Astrocyte of the cerebellum (primary cell): ENCODE measurements around the gene NTM.

Experiments used
- DNase-seq: peaks from one replicate; pipeline ENCODE4 v3.0.0-alpha.2; 2011; ENCODE audit warnings: low read depth
- H3K4me3 ChIP-seq: 2 replicates; pipeline ENCODE4 v1.5.1; 2011; ENCODE audit warnings: mild to moderate bottlenecking, low read depth, low read length, moderate library complexity
- in situ Hi-C: cut with HindIII; loops from 2 replicates; pipeline ENCODE4 v1.10.0; 2017; ENCODE audit warnings: low sequenced_read_pairs
- TF ChIP-seq, protein P1 (sequence below): IDR thresholded peaks from 2 replicates; pipeline ENCODE4 v1.5.1; 2012; ENCODE audit warnings: low read length, low read depth, moderate library complexity, mild to moderate bottlenecking; ENCODE audit errors: missing control alignments

The NTM gene

DNA sequence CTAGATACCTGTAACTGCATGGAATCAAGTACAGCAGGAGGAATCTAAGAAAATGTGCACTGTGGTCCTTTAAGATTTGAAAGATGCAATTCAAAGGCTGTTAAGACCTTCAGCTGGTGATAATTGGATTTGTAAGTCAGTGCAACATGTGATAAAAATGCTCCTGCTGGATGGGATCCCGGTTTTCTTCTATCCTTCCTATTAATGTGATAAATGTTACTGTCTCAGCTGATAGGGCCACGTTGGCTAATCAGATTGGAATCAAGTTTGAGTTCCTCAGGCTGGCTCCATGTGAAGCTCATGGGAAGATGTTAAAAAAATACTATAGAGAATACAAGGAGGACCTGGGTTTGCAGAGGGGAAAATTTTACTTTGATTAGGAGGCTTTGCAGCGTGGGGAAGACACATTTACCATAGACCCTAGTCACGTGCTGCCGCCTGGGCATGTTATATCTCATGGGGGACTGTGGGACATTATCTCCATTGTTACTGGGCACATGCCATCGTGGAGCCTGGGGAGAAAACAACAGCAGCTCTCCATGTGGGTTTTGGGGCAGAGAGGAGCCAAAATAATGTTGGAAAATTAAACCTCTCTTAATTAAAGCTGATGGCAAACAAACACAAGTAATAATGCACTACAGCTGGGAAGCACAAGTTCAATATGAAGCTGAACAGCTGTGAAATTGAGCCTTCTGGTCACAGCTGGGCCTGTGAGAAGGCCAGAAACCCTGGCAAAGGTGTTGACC, 652.5 kb downstream of the NTM start:
- DNase-seq, result peak; percentile 8
- TF ChIP-seq, protein P1, sequence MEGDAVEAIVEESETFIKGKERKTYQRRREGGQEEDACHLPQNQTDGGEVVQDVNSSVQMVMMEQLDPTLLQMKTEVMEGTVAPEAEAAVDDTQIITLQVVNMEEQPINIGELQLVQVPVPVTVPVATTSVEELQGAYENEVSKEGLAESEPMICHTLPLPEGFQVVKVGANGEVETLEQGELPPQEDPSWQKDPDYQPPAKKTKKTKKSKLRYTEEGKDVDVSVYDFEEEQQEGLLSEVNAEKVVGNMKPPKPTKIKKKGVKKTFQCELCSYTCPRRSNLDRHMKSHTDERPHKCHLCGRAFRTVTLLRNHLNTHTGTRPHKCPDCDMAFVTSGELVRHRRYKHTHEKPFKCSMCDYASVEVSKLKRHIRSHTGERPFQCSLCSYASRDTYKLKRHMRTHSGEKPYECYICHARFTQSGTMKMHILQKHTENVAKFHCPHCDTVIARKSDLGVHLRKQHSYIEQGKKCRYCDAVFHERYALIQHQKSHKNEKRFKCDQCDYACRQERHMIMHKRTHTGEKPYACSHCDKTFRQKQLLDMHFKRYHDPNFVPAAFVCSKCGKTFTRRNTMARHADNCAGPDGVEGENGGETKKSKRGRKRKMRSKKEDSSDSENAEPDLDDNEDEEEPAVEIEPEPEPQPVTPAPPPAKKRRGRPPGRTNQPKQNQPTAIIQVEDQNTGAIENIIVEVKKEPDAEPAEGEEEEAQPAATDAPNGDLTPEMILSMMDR, result no peak
- no peak overlapping the region for H3K4me3 ChIP-seq
- in situ Hi-C loops, result no loop called here

DNA sequence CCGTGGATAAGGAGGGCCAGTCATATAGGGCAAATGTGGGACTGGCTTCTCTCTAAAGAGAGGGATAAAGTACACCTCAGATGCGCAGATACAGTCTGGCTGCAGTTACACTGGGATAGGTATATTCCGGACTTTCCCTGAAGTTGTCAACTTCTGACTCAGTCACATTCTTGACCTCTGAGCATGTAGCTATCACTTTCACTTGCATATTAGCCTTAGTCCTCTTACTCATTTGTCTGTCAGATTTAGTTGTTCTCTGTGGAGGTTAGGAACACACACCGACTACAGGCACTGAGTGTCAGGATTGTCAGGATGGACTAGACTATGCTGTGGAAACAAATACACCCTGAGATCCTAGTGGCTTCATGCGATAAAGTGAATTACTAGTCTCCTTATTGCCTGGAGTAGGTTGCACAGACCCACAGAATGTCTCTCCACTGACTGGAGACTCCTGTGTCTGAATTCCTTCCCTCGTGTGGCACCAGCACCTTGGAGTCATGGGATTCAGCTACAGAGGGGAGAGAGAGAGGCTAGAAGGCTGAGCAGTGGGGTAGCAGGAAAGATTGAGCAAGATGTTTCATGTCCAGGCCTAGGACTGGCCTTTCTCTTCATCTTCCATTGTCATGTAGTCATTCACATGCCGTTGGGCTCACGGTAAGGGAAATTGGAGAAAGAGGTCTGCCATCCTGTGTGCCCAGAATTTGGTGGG, 654.3 kb downstream of the NTM start:
- TF ChIP-seq, protein P1, result no peak
- in situ Hi-C loops, result no loop called here
- peak; percentile 24 for DNase-seq
- H3K4me3 ChIP-seq, result no peak overlapping the region

DNA sequence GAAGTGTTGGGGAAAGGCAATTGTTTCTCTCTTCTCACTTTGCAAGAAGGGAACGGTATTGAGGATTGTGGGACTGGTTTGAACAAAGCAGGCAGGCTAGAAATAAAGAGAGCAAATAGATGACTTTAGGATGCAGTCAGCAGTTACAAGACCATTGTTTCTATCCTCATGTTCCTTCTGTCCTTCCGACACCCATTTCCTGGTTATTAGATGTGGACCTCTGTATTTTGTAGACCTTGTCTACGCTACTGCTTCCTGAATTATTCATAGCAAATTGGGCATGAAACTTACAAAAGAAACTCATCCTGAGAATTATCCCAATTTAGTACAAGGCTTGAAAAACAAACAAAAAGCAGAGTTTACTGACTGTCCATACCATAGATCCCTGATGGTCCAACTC, 656.3 kb downstream of the NTM start:
- in situ Hi-C loops, result no loop called here
- TF ChIP-seq, protein P1, result no peak
- no peak for DNase-seq
- no peak overlapping the region for H3K4me3 ChIP-seq

DNA sequence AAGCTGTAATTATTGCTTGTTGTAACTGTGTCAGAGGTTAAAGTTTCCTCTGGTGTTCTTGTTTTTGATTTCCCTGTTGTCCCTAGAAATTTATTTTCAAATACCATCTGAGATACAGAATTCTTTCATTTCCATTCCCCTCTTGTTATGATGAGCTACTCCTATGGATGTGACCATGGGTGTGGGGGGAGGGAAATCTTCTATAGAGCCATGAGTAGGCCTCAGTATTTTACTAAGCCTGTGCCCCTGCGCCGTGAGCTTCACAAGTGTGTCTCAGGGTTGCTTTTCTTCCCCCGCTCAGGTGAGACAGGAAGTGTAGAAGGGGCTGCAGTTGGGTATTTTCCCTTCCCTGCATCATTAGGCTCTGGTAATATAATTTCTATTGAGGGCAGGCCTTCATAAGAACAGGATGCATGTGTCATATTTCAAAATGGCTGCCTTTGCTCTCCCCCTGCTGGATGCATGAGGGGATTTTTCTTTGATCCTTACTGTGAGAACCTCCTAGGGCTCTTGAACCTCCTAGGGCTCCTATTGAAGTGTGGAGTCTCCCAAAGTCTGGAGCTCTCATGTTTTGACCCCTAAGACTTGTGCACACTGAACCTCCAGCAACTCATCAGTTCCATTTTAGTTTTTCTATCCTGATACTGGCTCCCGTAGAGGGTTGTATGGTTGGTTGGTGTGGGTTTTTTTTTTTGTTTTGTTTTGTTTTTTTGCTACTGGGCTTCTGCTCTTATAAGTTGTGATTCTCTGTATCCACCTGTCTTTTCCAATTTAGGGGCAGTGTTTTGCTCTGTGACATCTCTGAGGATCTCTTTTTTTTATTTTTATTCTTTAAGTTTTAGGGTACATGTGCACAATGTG, 658.2 kb downstream of the NTM start:
- TF ChIP-seq, protein P1, result peak; percentile 66
- in situ Hi-C loops, result no loop called here
- no peak overlapping the region for H3K4me3 ChIP-seq
- DNase-seq, result peak; percentile 34

DNA sequence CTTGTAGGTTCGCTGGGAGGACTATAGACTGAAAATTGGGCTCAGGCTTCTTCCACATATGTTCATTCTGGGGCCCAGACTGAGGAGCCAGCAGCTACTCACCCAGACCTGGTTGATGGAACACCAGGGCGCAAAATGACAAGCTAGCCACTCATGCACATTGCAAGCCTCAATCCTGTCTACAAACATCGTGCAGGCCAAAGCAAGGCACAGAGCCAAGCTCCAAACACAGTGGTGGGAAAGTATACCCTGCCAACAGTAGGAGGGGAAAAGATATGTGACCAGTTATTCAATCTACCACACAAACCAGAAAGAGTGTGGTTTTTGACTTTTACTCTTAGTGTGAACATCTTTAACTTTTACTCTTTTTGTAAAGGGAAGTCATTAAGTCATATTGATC, 660.5 kb downstream of the NTM start:
- in situ Hi-C loops, result no loop called here
- TF ChIP-seq, protein P1, result no peak
- H3K4me3 ChIP-seq, result no peak overlapping the region
- peak; percentile 45 for DNase-seq

DNA sequence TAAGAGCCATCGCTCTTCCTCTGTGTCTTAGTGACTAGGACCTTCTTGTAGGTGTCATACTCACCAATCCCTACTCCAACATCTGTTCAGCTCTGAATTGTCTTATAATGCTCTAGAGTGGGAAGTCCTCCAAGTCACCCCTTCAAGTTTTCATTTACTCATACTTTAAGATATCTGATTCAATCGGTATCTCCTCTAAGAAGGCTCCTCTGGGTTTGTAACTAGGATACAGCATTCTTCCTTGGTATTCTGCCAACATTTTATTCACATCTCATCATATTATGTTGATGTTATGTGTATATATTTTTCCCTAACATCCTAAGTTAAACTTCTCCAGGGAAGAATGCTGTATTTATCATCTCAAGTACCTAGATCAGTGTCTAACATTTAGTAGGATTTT, 662.1 kb downstream of the NTM start:
- in situ Hi-C loops, result no loop called here
- TF ChIP-seq, protein P1, result no peak
- H3K4me3 ChIP-seq, result no peak overlapping the region
- DNase-seq, result no peak
